ENCODE results near the gene OTOR.

- TF ChIP-seq CTCF (IDR thresholded peaks at IDR 0.05) (no peak), POLR2A (IDR thresholded peaks at IDR 0.05) (no peak)
Measured at GRCh38 chr20:16759181-16759563, 11.0 kb downstream of the OTOR start.

Measured in lower leg skin (tissue), 3 donors.